ENCODE data around the gene CCDC91. TPM values are rescaled to one million over a fixed set of nuclear protein-coding genes. Genes with fewer than 3 reads are reported as not detected.

Gene CCDC91
- polyA plus RNA-seq, 2 of the 4 experiments (the other 2 are of a cell fraction) = 26.0 to 48.1 TPM

DNA sequence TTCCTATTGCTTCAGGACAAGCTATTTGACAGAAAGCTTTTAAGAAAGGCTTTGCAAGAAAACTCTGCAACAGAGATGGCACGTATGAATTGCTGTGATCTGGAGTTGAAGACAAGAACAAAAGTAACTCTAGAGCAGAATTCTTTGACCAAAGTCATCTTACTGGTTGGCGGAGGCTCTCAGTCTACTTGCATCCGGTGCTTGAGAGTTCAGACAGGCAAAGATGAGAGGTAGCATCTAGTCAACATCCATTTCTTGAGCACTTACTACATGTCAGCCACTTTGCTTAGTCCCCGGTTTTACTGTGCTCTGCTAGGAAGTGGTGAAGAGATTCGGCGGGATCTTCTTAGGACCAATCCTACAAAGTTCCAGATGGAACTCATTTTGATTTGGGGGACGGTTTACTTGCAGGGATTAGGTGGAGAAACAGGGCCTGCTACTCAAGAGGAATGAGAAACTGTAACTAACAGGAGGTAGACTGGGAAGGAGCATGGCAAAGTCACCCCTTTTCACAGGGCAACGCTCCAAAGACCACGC is 404 bp upstream of the CCDC91 start:
- FAIRE-seq (no peak), ATAC-seq (no peak; a peak in 1 of 6 replicates), DNase-seq (ENCODE audit: low read depth in 1 of 2, low spot score in 1 of 2) (peak in 1 of 2 experiments; percentile 5)
- H3K9me3 ChIP-seq = no peaks in the 10 kb centered on the region
- no peak for TF ChIP-seq NR3C1 (IDR thresholded peaks at IDR 0.05)
- TF ChIP-seq FOSB (CRISPR knock-in tag; IDR thresholded peaks at IDR 0.05) = peak; percentile 31; the same call in 1 of the 2 replicates
- 0 out of 2 replicates have a peak, but pooled peaks have one; percentile 41 for TF ChIP-seq ZNF302 (CRISPR knock-in tag; IDR thresholded peaks at IDR 0.05)
- TF ChIP-seq HOXB13 (CRISPR knock-in tag; IDR thresholded peaks at IDR 0.05; ENCODE audit: low read depth) = peak; percentile 60; the same call in 1 of the 2 replicates
- TF ChIP-seq CBX2 (IDR thresholded peaks at IDR 0.05; ENCODE audit: borderline replicate concordance, low read depth) = no peak
- TF ChIP-seq EHMT2 (IDR thresholded peaks at IDR 0.05; ENCODE audit: low read depth) = 0 out of 2 replicates have a peak, but pooled peaks have one; percentile 19
- ChIA-PET POLR2A (interaction anchor here (0.6 to 2.6 kb wide), 11 partner anchors 16 to 683 kb away, joined by 3 to 48 read pairs (median 3); no protein-coding TSS in a partner anchor), CTCF (interaction anchor here (0.9 to 1.9 kb wide), 4 partner anchors 31 to 457 kb away, joined by 3 to 4 read pairs (median 3); no protein-coding TSS in a partner anchor)
- peak overlapping the region; percentile 98 to 99 for H3K27ac ChIP-seq
- H3K4me3 ChIP-seq = peak overlapping the region; percentile 91
- 33% methylated on average over 9 of the region's 9 CpGs for WGBS (ENCODE audit: missing lambda C conversion rate)
- peaks cover 9% of the 10 kb centered on the region for H3K4me1 ChIP-seq
- peak overlapping the region; percentile 76 for H3K4me2 ChIP-seq

DNA sequence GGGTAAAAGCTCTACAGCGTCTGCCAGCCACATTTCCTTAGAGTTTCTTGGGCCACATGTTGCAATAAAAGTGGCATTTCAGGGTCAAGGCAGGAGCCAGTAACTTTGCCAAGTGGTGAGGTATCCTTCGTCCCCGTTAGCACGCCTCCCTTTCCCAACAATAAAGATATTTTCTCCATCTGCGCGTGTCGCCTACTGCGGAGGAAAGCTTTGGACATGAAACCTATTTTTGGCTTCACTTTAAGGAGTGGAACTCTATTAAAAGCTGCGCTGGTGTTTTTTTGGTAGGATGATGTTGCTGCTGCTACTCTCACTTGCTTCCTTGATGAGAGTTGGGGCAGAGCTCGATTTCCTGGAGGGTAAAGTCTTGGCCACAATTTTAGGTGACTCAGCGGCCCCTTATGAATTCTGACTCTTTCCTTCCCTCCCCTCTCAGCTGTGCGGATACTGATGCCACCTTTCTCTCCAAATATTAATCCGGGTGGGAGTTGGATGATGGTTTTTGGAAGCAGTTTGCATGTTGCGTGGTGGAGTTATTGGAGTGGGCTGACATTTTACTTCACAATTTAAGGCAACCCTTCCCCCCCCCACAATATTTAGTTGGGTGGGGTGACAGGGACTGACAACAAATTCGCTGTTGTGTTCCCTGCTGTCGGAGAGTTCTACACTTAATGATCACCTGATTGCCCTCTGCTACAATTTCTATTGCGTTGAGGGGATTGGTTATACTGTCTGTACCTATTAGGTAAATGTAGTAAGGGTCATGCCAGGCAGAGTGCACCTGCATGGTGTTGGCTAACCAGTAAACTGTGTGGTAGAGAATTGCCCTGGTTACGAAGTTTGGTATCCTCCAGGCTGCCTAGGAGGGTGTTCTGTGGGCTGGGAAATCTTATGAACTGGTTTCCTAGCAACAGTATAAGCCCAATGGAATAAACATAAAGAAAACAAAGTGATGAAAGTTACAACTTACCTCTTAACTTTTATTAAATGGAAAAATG is 1.1 kb downstream of the CCDC91 start:
- CTCF ChIA-PET = interaction anchor here (0.7 to 1.9 kb wide), 13 partner anchors 9 to 682 kb away, joined by 3 to 4 read pairs (median 3); no protein-coding TSS in a partner anchor
- POLR2A ChIA-PET = interaction anchor here (0.7 to 2.6 kb wide), 20 partner anchors 8 to 681 kb away, joined by 3 to 48 read pairs (median 4); partner anchors contain the start of genes KLHL42 and MANSC4
- Histone ChIP-seq H3K4me1 (peaks cover 9% of the 10 kb centered on the region), H3K9me3 (no peaks in the 10 kb centered on the region), H3K27ac (peak overlapping the region; percentile 98 to 99), H3K4me2 (peak overlapping the region; percentile 76), H3K4me3 (peak overlapping the region; percentile 91)
- ATAC-seq = peak; percentile 56 to 57
- 29% methylated on average over 18 of the region's 18 CpGs for WGBS (ENCODE audit: missing lambda C conversion rate)
- no peak for FAIRE-seq
- DNase-seq (ENCODE audit: low read depth in 1 of 2, low spot score in 1 of 2) = peak; percentile 20 to 22
- TF ChIP-seq SREBF2 (IDR thresholded peaks at IDR 0.05) (no peak), NR3C1 (IDR thresholded peaks at IDR 0.05) (no peak), KDM5A (IDR thresholded peaks at IDR 0.05) (no peak), ESRRA (IDR thresholded peaks at IDR 0.05; ENCODE audit: borderline replicate concordance, low read length) (no peak), POLR2AphosphoS2 (conservative IDR thresholded peaks at IDR 0.05; ENCODE audit: low read length) (no peak), MAFK (IDR thresholded peaks at IDR 0.05; ENCODE audit: partially characterized antibody) (no peak), EHF (CRISPR knock-in tag; IDR thresholded peaks at IDR 0.05) (no peak), CEBPB (IDR thresholded peaks at IDR 0.05) (peak in 1 of 2 experiments; percentile 41; a peak in 1 of 4 replicates), BHLHE40 (IDR thresholded peaks at IDR 0.05; ENCODE audit: low read depth, low read length) (no peak), RCOR1 (IDR thresholded peaks at IDR 0.05; ENCODE audit: low read depth, low read length) (no peak), RFX5 (IDR thresholded peaks at IDR 0.05) (no peak), JUNB (IDR thresholded peaks at IDR 0.05) (no peak), FOSL2 (IDR thresholded peaks at IDR 0.05) (no peak), FOSL2 (CRISPR knock-in tag; IDR thresholded peaks at IDR 0.05) (no peak), HOXA7 (CRISPR knock-in tag; IDR thresholded peaks at IDR 0.05) (no peak), POLR2A (IDR thresholded peaks at IDR 0.05; ENCODE audit: low read length) (no peak), PHF8 (IDR thresholded peaks at IDR 0.05; ENCODE audit: borderline replicate concordance, low read depth) (no peak), NFE2L2 (conservative IDR thresholded peaks at IDR 0.05; ENCODE audit: low read length) (no peak), RAD21 (conservative IDR thresholded peaks at IDR 0.05 in 1 of 2, IDR thresholded peaks at IDR 0.05 in 1 of 2) (no peak), FOSB (CRISPR knock-in tag; IDR thresholded peaks at IDR 0.05) (peak; percentile 43; the same call in 1 of the 2 replicates), GATA3 (IDR thresholded peaks at IDR 0.05; ENCODE audit: borderline replicate concordance) (peak; percentile 15; the same call in 1 of the 2 replicates), ZC3H11A (IDR thresholded peaks at IDR 0.05) (no peak), CHD2 (IDR thresholded peaks at IDR 0.05; ENCODE audit: low read length, partially characterized antibody) (no peak), FOXS1 (CRISPR knock-in tag; IDR thresholded peaks at IDR 0.05) (no peak)
- TF ChIP-seq, protein P1, sequence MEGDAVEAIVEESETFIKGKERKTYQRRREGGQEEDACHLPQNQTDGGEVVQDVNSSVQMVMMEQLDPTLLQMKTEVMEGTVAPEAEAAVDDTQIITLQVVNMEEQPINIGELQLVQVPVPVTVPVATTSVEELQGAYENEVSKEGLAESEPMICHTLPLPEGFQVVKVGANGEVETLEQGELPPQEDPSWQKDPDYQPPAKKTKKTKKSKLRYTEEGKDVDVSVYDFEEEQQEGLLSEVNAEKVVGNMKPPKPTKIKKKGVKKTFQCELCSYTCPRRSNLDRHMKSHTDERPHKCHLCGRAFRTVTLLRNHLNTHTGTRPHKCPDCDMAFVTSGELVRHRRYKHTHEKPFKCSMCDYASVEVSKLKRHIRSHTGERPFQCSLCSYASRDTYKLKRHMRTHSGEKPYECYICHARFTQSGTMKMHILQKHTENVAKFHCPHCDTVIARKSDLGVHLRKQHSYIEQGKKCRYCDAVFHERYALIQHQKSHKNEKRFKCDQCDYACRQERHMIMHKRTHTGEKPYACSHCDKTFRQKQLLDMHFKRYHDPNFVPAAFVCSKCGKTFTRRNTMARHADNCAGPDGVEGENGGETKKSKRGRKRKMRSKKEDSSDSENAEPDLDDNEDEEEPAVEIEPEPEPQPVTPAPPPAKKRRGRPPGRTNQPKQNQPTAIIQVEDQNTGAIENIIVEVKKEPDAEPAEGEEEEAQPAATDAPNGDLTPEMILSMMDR (IDR thresholded peaks at IDR 0.05) = no peak
- TF ChIP-seq, protein P2, sequence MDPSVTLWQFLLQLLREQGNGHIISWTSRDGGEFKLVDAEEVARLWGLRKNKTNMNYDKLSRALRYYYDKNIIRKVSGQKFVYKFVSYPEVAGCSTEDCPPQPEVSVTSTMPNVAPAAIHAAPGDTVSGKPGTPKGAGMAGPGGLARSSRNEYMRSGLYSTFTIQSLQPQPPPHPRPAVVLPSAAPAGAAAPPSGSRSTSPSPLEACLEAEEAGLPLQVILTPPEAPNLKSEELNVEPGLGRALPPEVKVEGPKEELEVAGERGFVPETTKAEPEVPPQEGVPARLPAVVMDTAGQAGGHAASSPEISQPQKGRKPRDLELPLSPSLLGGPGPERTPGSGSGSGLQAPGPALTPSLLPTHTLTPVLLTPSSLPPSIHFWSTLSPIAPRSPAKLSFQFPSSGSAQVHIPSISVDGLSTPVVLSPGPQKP (IDR thresholded peaks at IDR 0.05; ENCODE audit: low read depth, low read length) = no peak
- TF ChIP-seq, protein P3, sequence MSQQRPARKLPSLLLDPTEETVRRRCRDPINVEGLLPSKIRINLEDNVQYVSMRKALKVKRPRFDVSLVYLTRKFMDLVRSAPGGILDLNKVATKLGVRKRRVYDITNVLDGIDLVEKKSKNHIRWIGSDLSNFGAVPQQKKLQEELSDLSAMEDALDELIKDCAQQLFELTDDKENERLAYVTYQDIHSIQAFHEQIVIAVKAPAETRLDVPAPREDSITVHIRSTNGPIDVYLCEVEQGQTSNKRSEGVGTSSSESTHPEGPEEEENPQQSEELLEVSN (IDR thresholded peaks at IDR 0.05; ENCODE audit: borderline replicate concordance, low read depth) = no peak

All from A549 (cell line).